ENCODE measurements around the gene BBS10. TPM values are rescaled to one million over a fixed set of nuclear protein-coding genes. Genes with fewer than 3 reads are reported as not detected.

The BBS10 gene
- total RNA-seq, 1 experiment from 2014 or later: 7.5 TPM

- H3K4me3 ChIP-seq (ENCODE audit: low read length): no peak overlapping the region
- intact Hi-C loops (cut with micrococcal nuclease): no loop called here
- no peak overlapping the region for H2AFZ ChIP-seq (ENCODE audit: low read length)
- DNase-seq (no peak), ATAC-seq (no peak)
- H3K27me3 ChIP-seq (ENCODE audit: low read length): no peaks in the 10 kb centered on the region
- no peaks in the 10 kb centered on the region for H3F3A ChIP-seq (ENCODE audit: low read length, unreplicated experiment)
- no peak overlapping the region for H3K4me2 ChIP-seq (ENCODE audit: low read length)
- POLR2A ChIA-PET (ENCODE audit: unreplicated experiment): no interaction called here
- H3K4me1 ChIP-seq (ENCODE audit: insufficient read depth, low read length): peaks cover 3% of the 10 kb centered on the region; the same call in 1 of the 2 replicates
- no peaks in the 10 kb centered on the region for H3K9me3 ChIP-seq (ENCODE audit: low read length)
- no TSS peak for BruUV-seq (replicated peaks)
- H3K79me2 ChIP-seq (ENCODE audit: low read length): no peaks in the 10 kb centered on the region
- CTCF ChIA-PET: no interaction called here
- no peaks in the 10 kb centered on the region for H4K20me1 ChIP-seq (ENCODE audit: low read length)
- no peak for TF ChIP-seq CTCF (conservative IDR thresholded peaks at IDR 0.05; ENCODE audit: low read depth, low read length)
- no peak for TF ChIP-seq EZH2 (IDR thresholded peaks at IDR 0.05; ENCODE audit: low read length, unreplicated experiment)
- TF ChIP-seq EZH2phosphoT487 (IDR thresholded peaks at IDR 0.05; ENCODE audit: borderline replicate concordance, low read length): no peak
- no peak overlapping the region for H3K9ac ChIP-seq (ENCODE audit: low read length)
- no peak overlapping the region for H3K27ac ChIP-seq (ENCODE audit: low read length)
- no peaks in the 10 kb centered on the region for H3K36me3 ChIP-seq (ENCODE audit: low read depth, low read length)
- no peaks in the 10 kb centered on the region for H3K9me2 ChIP-seq (replicated peaks; ENCODE audit: low read length)
Observed at GRCh38 chr12:76303989-76304460, 44.2 kb downstream of the BBS10 start.

DNA sequence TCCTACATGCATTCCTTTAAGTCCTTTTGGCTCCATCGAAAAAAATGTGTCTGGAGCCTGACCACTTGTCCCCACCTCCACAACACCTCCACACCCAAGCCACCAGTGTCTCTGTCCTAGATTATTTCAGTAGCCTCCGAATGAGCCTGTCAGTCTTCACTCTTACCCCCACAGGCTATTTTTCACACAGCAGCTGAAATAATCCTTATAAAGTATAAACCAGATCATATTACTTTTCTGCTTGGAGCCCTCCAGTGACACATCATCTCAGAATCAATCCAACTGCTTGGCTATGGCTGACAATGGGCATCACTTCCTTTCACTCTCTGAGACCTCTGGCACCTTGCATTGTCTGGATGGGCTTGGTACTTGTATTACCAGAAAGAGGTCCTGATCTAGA is 44.9 kb downstream of the BBS10 start:
- no peaks in the 10 kb centered on the region for H4K20me1 ChIP-seq (ENCODE audit: low read length)
- no peak overlapping the region for H3K27ac ChIP-seq (ENCODE audit: low read length)
- BruUV-seq (replicated peaks): no TSS peak
- intact Hi-C loops (cut with micrococcal nuclease): no loop called here
- peaks cover 3% of the 10 kb centered on the region; the same call in 1 of the 2 replicates for H3K4me1 ChIP-seq (ENCODE audit: insufficient read depth, low read length)
- no peaks in the 10 kb centered on the region for H3K27me3 ChIP-seq (ENCODE audit: low read length)
- H3K79me2 ChIP-seq (ENCODE audit: low read length): no peaks in the 10 kb centered on the region
- no peak overlapping the region for H3K4me3 ChIP-seq (ENCODE audit: low read length)
- no peaks in the 10 kb centered on the region for H3K36me3 ChIP-seq (ENCODE audit: low read depth, low read length)
- H3F3A ChIP-seq (ENCODE audit: low read length, unreplicated experiment): no peaks in the 10 kb centered on the region
- ATAC-seq (peak; percentile 76), DNase-seq (peak; percentile 38)
- H2AFZ ChIP-seq (ENCODE audit: low read length): no peak overlapping the region
- H3K4me2 ChIP-seq (ENCODE audit: low read length): no peak overlapping the region
- ChIA-PET CTCF (no interaction called here), POLR2A (ENCODE audit: unreplicated experiment) (no interaction called here)
- H3K9me3 ChIP-seq (ENCODE audit: low read length): no peaks in the 10 kb centered on the region
- TF ChIP-seq CTCF (conservative IDR thresholded peaks at IDR 0.05; ENCODE audit: low read depth, low read length): no peak
- no peak for TF ChIP-seq EZH2 (IDR thresholded peaks at IDR 0.05; ENCODE audit: low read length, unreplicated experiment)
- TF ChIP-seq EZH2phosphoT487 (IDR thresholded peaks at IDR 0.05; ENCODE audit: borderline replicate concordance, low read length): no peak
- H3K9me2 ChIP-seq (replicated peaks; ENCODE audit: low read length): no peaks in the 10 kb centered on the region
- no peak overlapping the region for H3K9ac ChIP-seq (ENCODE audit: low read length)

DNA sequence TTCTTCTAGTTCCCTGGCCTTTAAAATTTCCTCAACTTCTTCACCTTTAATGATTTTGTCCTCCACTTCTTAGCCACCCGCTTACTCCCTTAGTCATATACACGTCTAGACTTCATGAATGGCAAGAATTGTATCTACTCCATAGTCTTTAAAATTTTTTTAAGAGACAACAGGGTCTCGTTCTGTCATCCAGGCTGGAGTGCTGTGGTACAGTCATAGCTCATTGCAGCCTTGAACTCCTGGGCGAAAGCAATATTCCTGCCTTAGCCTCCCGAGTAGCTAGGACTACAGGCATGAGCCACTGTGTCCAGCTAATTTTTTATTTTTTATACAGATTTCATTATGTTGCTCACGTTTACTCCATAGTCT is 47.9 kb downstream of the BBS10 start:
- H3K36me3 ChIP-seq (ENCODE audit: low read depth, low read length): no peaks in the 10 kb centered on the region
- BruUV-seq (replicated peaks): no TSS peak
- no peaks in the 10 kb centered on the region for H4K20me1 ChIP-seq (ENCODE audit: low read length)
- H3K4me1 ChIP-seq (ENCODE audit: insufficient read depth, low read length): peaks cover 3% of the 10 kb centered on the region; the same call in 1 of the 2 replicates
- H3K9me2 ChIP-seq (replicated peaks; ENCODE audit: low read length): no peaks in the 10 kb centered on the region
- no peak overlapping the region for H3K27ac ChIP-seq (ENCODE audit: low read length)
- H3K27me3 ChIP-seq (ENCODE audit: low read length): no peaks in the 10 kb centered on the region
- no peak overlapping the region for H3K4me2 ChIP-seq (ENCODE audit: low read length)
- no peaks in the 10 kb centered on the region for H3K79me2 ChIP-seq (ENCODE audit: low read length)
- ChIA-PET POLR2A (ENCODE audit: unreplicated experiment) (interaction anchor here (0.7 kb wide), 1 partner anchor 180 kb away, joined by 3 read pairs; no protein-coding TSS in a partner anchor), CTCF (no interaction called here)
- H3F3A ChIP-seq (ENCODE audit: low read length, unreplicated experiment): no peaks in the 10 kb centered on the region
- H3K9ac ChIP-seq (ENCODE audit: low read length): no peak overlapping the region
- no peak for DNase-seq
- no peaks in the 10 kb centered on the region for H3K9me3 ChIP-seq (ENCODE audit: low read length)
- ATAC-seq: no peak
- TF ChIP-seq EZH2 (IDR thresholded peaks at IDR 0.05; ENCODE audit: low read length, unreplicated experiment) (no peak), CTCF (conservative IDR thresholded peaks at IDR 0.05; ENCODE audit: low read depth, low read length) (no peak), EZH2phosphoT487 (IDR thresholded peaks at IDR 0.05; ENCODE audit: borderline replicate concordance, low read length) (no peak)
- no peak overlapping the region for H2AFZ ChIP-seq (ENCODE audit: low read length)
- intact Hi-C loops (cut with micrococcal nuclease): no loop called here
- no peak overlapping the region for H3K4me3 ChIP-seq (ENCODE audit: low read length)

All from PC-3 (cell line).